ENCODE data around the gene PIK3C2A. TPM values are rescaled to one million over a fixed set of nuclear protein-coding genes. Genes with fewer than 3 reads are reported as not detected.

Gene PIK3C2A
- 56.6 TPM for total RNA-seq

- Histone ChIP-seq H3K27ac (peak within 1 kb of the TSS; percentile 85 to 94), H3K9me3 (no peaks in the 10 kb centered on the region), H3K36me3 (no peaks in the 10 kb centered on the region), H3K27me3 (no peaks in the 10 kb centered on the region), H3K4me3 (peak within 1 kb of the TSS; percentile 68 to 95), H3K4me1 (peaks cover 0 to 10% of the 10 kb centered on the region in 2 donors)
- no peak for TF ChIP-seq CTCF (IDR thresholded peaks at IDR 0.05)
- DNase-seq (ENCODE audit: low spot score in 2 of 2), result peak; percentile 89 to 98
- intact Hi-C loops (cut with DNase I), result loop anchor here (1.0 to 5.0 kb wide), 7 partner anchors 35 to 600 kb away; partner anchors contain the start of genes KCNJ11, NCR3LG1, NUCB2 and RPS13
These were observed at the start of gene PIK3C2A for GRCh38 chr11:17207317-17208256. Gene PIK3C2A, minus strand, starts transcription at chr11:17207986. Its CDS starts 38,245 bp downstream, at chr11:17169741.

GRCh38 chr11:17257196-17257595 is 49.4 kb upstream of the PIK3C2A start:
- intact Hi-C loops (cut with DNase I), result no loop called here
- H3K4me3 ChIP-seq, result no peak overlapping the region
- H3K9me3 ChIP-seq, result no peaks in the 10 kb centered on the region
- no peak overlapping the region for H3K27ac ChIP-seq
- no peaks in the 10 kb centered on the region for H3K36me3 ChIP-seq
- no peaks in the 10 kb centered on the region for H3K27me3 ChIP-seq
- H3K4me1 ChIP-seq, result no peaks in the 10 kb centered on the region
- TF ChIP-seq CTCF (IDR thresholded peaks at IDR 0.05), result no peak
- DNase-seq (ENCODE audit: low spot score in 2 of 2), result no peak

- TF ChIP-seq CTCF (IDR thresholded peaks at IDR 0.05), result no peak
- Histone ChIP-seq H3K4me1 (no peaks in the 10 kb centered on the region), H3K27ac (no peak overlapping the region), H3K9me3 (no peaks in the 10 kb centered on the region), H3K4me3 (no peak overlapping the region), H3K36me3 (no peaks in the 10 kb centered on the region), H3K27me3 (no peaks in the 10 kb centered on the region)
- DNase-seq (ENCODE audit: low spot score in 2 of 2), result no peak
- intact Hi-C loops (cut with DNase I), result no loop called here
These were observed 48.7 kb upstream of the PIK3C2A start for GRCh38 chr11:17256512-17256911.

- Histone ChIP-seq H3K36me3 (no peaks in the 10 kb centered on the region), H3K27ac (no peak overlapping the region), H3K9me3 (no peaks in the 10 kb centered on the region), H3K27me3 (no peaks in the 10 kb centered on the region), H3K4me3 (no peak overlapping the region), H3K4me1 (no peaks in the 10 kb centered on the region)
- no peak for TF ChIP-seq CTCF (IDR thresholded peaks at IDR 0.05)
- no peak for DNase-seq (ENCODE audit: low spot score in 2 of 2)
- intact Hi-C loops (cut with DNase I), result no loop called here
These were observed 44.9 kb upstream of the PIK3C2A start for GRCh38 chr11:17252704-17253103.

- Histone ChIP-seq H3K4me3 (no peak overlapping the region), H3K9me3 (no peaks in the 10 kb centered on the region), H3K27ac (no peak overlapping the region), H3K36me3 (no peaks in the 10 kb centered on the region), H3K4me1 (no peaks in the 10 kb centered on the region), H3K27me3 (no peaks in the 10 kb centered on the region)
- intact Hi-C loops (cut with DNase I), result no loop called here
- no peak for DNase-seq (ENCODE audit: low spot score in 2 of 2)
- TF ChIP-seq CTCF (IDR thresholded peaks at IDR 0.05), result no peak
These were observed 43.0 kb upstream of the PIK3C2A start for GRCh38 chr11:17250561-17251350.
